ENCODE measurements around the gene INAFM1.
A peak's percentile ranks its signal among the peaks of the same experiment; 100 is the strongest.

INAFM1 gene

DNA sequence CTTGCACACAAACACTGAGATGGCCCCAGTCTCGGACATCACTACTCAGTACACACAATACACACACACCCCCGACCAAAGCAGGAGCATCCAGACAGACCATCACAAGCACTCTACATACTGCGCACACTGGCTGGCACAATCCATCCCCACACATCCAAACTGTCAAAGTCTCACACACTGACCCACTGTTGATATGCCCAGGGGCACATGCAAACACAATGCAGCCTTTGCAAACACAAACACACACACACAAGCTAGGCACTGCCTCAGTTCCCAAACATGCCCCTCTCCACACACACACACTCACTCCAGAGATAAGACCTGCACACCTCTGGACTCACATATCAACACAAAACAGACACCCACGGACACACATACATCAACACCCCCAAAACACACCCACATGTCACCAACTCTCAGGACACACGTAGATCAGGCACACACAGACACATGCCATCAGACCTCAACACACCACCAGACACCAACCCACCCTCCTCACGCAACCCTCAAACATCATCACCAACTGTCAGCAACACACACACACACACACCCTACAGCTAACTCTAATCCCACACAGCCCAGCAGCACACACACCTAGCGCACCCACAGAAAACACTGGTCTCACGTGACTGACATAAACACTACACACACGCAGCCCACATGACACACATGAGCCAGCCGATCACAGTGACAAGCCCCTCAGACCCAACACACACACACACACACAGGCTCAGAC is 45.6 kb upstream of the INAFM1 start:
- no peak for DNase-seq (ENCODE audit: low read depth)
- H3K4me3 ChIP-seq (ENCODE audit: low read depth, low read length), result peak overlapping the region; percentile 81
- TF ChIP-seq CTCF (IDR thresholded peaks at IDR 0.05; ENCODE audit: control insufficient read depth, extremely low read depth, insufficient read depth), result no peak

- H3K4me3 ChIP-seq (ENCODE audit: low read depth, low read length), result peak overlapping the region; percentile 81
- no peak for DNase-seq (ENCODE audit: low read depth)
- no peak for TF ChIP-seq CTCF (IDR thresholded peaks at IDR 0.05; ENCODE audit: control insufficient read depth, extremely low read depth, insufficient read depth)
Observed at GRCh38 chr19:47229676-47230053, 45.0 kb upstream of the INAFM1 start.

DNA sequence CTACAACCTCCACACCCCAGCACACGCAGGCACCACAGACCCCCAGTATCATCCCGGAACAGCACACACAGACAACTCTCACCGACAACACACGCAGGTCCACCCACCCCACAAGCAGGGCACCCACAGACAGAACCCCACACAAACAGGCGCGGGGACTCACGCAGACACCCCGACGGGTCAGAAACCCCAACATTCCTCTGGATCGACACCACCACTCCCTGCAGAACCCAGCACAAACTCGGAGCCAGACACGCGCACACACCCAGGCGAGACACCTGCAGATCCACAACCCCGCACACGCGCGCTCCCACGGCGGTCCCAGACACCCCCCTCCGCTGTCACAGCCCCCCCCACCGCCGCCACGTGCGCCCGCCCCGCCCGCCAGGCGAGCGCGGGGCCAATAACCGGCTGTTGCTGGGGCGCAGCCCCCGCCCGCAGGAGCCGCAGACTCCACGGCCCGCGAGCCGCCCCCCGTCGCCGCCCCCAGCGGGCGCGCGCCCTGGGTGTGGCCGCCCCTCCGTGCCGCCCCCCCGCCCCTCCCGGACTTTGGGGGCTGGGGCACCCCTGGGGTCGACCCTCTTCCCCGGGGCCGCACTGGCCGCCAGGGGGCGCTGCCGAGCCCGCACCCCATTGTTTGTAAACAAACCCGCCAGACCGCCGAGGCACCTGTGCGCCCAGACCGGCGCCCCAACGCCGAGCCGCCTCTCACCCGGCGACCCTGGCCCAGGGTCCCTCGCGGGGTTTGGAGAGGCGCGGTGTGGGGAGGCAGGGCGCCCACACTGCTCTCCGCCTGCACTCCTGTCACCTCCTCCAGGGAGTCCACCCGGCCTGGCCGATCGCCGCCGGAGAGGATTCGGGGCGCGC is 44.4 kb upstream of the INAFM1 start:
- DNase-seq (ENCODE audit: low read depth), result no peak
- peak; percentile 53 for TF ChIP-seq CTCF (IDR thresholded peaks at IDR 0.05; ENCODE audit: control insufficient read depth, extremely low read depth, insufficient read depth)

DNA sequence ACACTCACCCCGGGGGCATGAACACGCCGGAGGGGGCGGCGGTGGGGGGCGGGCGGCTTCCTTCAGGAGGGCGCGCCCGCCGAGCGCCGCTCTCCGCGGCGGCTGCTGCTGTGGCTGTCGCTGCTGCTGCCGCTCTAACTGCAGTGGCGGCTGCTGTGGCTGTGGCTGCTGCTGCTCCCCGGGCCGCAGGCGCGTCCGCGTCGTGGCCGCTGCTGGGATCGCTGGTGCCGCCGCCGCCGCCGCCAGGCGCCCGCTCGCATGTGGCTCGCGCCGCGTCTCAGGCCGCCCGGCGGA is 43.8 kb upstream of the INAFM1 start, which contains the start of gene BBC3:
Gene BBC3, minus strand, starts transcription at position 279 of the 294 bp plus-strand sequence. CDS start 2,768 bp downstream, outside the sequence.
- DNase-seq (ENCODE audit: low read depth), result no peak
- H3K4me3 ChIP-seq (ENCODE audit: low read depth, low read length), result peak within 1 kb of the TSS; percentile 81
- no peak for TF ChIP-seq CTCF (IDR thresholded peaks at IDR 0.05; ENCODE audit: control insufficient read depth, extremely low read depth, insufficient read depth)

More for the DNA sequence above, 44.4 kb upstream of the INAFM1 start:
- peak overlapping the region; percentile 81 for H3K4me3 ChIP-seq (ENCODE audit: low read depth, low read length)

DNA sequence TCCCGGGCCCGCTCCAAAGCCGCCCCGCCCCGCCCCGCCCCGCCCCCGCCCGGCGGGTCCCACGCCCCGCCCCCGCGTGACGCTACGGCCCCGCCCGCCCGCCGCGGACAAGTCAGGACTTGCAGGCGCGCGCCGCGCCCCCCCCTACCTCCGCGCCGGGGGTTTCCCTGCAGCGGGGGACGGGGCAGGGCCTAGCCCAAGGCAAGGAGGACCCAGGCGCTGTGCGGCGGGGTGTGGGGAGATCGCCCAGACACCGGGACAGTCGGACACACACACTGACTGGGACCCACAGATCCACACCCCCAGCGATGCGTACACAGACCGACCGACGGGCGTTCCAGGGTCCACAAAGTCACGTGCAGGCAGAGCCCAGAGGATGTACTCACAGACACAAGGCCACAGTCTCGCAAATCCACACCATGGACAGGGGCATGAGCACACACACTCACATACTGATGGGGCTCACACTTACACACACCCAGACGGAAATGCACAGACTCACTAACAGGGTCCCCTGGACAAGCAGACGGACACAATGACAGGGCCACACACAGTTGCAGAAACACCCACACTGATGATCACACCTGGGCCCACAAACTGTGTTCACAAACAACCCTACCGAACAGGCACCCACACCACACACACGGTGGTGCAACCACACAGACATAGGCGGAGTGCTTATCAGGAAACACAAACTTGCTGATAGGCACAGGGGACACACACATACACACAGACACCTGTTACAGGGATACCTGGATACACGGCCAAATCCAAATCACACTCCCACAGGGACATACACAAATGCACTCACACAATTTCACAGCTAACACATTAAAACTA is 43.2 kb upstream of the INAFM1 start:
- DNase-seq (ENCODE audit: low read depth), result no peak
- no peak for TF ChIP-seq CTCF (IDR thresholded peaks at IDR 0.05; ENCODE audit: control insufficient read depth, extremely low read depth, insufficient read depth)
- H3K4me3 ChIP-seq (ENCODE audit: low read depth, low read length), result peak overlapping the region; percentile 32; the same call in 1 of the 2 replicates

DNA sequence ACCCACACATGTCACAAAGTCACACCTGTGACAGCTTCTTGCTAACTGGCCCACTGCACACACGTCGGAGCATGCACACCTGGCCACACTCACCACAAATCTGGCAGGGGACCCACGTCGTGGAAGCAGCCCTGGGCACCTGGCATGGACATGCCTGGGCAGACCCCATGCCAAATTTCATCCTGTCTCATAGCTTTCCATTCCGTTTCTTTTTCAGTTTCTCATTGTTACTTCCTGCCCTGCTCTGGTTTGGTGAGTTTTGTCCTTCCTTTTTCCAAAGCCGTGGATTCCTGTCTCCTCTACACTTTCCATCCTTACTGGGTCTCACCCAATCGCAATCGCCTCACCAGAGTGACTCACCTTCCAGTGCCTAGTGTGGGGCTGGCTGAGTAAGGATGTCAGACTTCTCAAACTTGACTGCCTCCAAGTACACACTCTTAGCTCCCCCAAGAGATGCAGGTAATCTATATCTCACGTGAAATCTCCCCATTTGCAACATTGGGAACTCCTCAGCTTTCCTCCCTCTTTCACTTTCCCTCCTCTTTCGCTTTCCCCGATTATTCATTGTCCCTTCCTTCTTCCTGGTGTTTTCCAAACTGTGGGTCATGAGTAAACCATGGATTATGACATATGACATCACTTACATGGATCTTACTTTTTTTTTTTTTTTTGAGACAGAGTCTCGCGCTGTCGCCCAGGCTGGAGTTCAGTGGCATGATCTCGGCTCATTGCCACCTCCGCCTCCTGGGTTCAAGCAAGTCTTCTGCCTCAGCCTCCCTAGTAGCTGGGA is 42.1 kb upstream of the INAFM1 start:
- no peak for DNase-seq (ENCODE audit: low read depth)
- H3K4me3 ChIP-seq (ENCODE audit: low read depth, low read length), result no peak overlapping the region
- no peak for TF ChIP-seq CTCF (IDR thresholded peaks at IDR 0.05; ENCODE audit: control insufficient read depth, extremely low read depth, insufficient read depth)

All from LNCaP clone FGC (cell line).